T-helper 1 cell treated with Interleukin-12 subunit alpha and Interleukin-12 subunit beta and Interleukin-4 antibody, amounts not matched to agents 30 ng/mL and 1 ng/mL, for 36 hours (primary cell): Measurements from ENCODE around the gene ZBED4. TPM values are rescaled to one million over a fixed set of nuclear protein-coding genes. Genes with fewer than 3 reads are reported as not detected.

Source experiments
- intact Hi-C: fragments of 100-400 bp; cut with micrococcal nuclease; formaldehyde crosslinking; loops from one replicate; pipeline ENCODE4 v1.15.1; 2024
- total RNA-seq: library from RNA; stranded (reverse); gene quantifications from 2 replicates; pipeline ENCODE4 v1.2.3, GENCODE V29; 2022

ZBED4 gene
- total RNA-seq, 1 donor from 2014 or later, result 20.8 TPM

- intact Hi-C loops, result no loop called here
Measured at GRCh38 chr22:49872347-49872746, 18.7 kb downstream of the ZBED4 start.

- intact Hi-C loops, result no loop called here
Measured at GRCh38 chr22:49873228-49873940, 19.7 kb downstream of the ZBED4 start.

GRCh38 chr22:49877642-49878041 lies 24.0 kb downstream of the ZBED4 start:
- intact Hi-C loops, result no loop called here

DNA sequence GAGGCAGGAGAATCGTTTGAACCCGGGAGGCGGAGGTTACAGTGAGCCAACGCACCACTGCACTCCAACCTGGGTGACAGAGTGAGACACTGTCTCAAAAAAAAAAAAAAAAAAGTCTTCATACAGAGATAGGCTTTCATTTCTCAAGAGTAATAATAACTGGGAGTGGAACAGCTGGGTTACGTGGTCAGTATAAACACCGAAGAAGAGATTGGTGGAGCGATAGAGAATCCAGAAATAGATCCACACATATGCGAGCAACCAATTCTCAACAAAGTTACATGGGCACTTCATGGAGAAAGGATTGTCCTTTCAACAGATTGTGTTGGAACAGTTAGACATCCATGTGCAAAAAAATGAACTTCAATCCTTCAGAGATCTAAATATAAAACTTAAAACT lies 24.6 kb downstream of the ZBED4 start:
- intact Hi-C loops, result no loop called here

DNA sequence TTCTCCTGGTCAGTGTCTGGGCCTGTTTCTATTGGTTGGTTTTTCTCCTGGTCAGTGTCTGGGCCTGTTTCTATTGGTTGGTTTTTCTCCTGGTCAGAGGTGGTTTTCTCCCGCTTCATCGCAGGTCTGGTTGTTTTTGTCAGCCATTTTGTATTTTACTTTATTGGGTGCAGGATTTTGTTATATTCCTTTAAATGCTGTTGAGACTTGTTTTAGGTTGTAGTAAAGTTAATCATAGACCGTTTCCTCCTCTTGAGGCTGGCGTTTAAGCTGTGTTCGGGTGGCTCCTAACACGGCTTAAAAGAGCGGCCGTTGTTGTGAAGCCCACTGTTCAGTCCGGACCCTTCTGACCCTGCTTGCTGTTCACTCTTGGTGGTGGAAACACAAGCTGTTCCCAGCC lies 26.2 kb downstream of the ZBED4 start:
- intact Hi-C loops, result loop anchor here (2.0 to 5.0 kb wide), 5 partner anchors 13 to 113 kb away; partner anchors contain the start of gene BRD1

GRCh38 chr22:49880281-49880680 lies 26.6 kb downstream of the ZBED4 start:
- intact Hi-C loops, result loop anchor here (2.0 to 5.0 kb wide), 5 partner anchors 13 to 113 kb away; partner anchors contain the start of gene BRD1

GRCh38 chr22:49881856-49882255 lies 28.2 kb downstream of the ZBED4 start:
- intact Hi-C loops, result loop anchor here (2.0 to 5.0 kb wide), 5 partner anchors 15 to 115 kb away; partner anchors contain the start of gene BRD1

- intact Hi-C loops, result loop anchor here (5.0 kb wide), 1 partner anchor 75 kb away; no protein-coding TSS in a partner anchor
Measured at GRCh38 chr22:49882519-49883293, 29.1 kb downstream of the ZBED4 start.

DNA sequence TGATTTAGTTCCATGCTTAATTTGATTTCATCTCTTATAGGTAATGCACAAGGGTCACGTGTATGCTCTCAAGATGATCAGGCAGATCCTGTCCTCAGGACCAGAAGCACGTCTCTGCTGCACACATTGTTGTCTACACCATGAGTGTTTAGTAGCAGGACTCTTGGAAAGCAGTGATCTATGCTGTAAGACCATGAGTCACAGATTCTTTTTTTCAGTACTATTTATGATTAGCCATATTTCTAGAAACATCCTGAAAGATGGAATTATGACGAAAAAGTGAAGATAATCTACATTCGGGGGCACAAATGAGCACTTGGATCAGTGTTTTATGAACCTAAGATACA lies 29.6 kb downstream of the ZBED4 start:
- intact Hi-C loops, result loop anchor here (5.0 kb wide), 1 partner anchor 76 kb away; no protein-coding TSS in a partner anchor

DNA sequence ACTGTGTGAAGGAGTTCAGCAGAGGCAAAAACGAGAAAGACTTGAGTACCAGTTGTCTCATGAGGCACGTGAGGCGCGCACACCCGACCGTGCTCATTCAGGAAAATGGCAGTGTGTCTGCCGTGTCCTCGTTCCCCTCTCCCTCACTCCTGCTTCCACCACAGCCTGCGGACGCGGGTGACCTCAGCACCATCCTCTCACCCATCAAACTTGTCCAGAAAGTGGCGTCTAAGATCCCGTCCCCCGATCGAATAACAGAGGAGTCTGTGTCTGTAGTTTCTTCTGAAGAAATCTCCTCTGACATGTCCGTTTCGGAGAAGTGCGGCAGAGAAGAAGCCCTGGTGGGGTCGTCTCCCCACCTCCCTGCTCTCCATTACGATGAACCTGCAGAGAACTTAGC lies 30.4 kb downstream of the ZBED4 start:
- intact Hi-C loops, result loop anchor here (5.0 kb wide), 1 partner anchor 77 kb away; no protein-coding TSS in a partner anchor

- intact Hi-C loops, result loop anchor here (5.0 kb wide), 1 partner anchor 77 kb away; no protein-coding TSS in a partner anchor
Measured at GRCh38 chr22:49884503-49885260, 31.0 kb downstream of the ZBED4 start.

DNA sequence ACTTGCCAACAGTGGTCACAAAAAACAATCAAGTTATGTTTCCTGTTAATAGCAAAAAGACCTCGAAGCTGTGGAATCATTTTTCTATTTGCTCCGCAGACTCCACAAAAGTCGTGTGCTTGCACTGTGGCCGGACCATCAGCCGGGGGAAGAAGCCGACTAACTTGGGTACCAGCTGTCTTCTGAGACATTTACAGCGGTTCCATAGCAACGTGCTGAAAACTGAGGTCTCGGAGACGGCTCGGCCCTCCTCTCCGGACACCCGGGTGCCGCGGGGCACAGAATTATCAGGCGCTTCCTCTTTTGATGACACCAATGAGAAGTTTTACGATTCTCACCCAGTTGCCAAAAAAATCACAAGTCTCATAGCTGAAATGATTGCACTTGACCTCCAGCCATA lies 31.6 kb downstream of the ZBED4 start:
- intact Hi-C loops, result no loop called here

DNA sequence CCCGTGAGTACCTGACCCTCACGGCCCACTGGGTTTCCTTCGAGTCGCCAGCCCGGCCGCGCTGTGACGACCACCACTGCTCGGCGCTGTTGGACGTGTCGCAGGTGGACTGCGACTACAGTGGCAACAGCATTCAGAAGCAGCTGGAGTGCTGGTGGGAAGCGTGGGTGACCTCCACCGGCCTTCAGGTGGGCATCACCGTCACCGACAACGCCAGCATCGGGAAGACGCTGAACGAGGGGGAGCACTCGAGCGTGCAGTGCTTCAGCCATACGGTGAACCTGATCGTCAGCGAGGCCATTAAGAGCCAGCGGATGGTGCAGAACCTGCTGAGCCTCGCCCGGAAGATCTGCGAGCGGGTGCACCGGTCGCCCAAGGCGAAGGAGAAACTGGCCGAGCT lies 32.2 kb downstream of the ZBED4 start:
- intact Hi-C loops, result no loop called here

DNA sequence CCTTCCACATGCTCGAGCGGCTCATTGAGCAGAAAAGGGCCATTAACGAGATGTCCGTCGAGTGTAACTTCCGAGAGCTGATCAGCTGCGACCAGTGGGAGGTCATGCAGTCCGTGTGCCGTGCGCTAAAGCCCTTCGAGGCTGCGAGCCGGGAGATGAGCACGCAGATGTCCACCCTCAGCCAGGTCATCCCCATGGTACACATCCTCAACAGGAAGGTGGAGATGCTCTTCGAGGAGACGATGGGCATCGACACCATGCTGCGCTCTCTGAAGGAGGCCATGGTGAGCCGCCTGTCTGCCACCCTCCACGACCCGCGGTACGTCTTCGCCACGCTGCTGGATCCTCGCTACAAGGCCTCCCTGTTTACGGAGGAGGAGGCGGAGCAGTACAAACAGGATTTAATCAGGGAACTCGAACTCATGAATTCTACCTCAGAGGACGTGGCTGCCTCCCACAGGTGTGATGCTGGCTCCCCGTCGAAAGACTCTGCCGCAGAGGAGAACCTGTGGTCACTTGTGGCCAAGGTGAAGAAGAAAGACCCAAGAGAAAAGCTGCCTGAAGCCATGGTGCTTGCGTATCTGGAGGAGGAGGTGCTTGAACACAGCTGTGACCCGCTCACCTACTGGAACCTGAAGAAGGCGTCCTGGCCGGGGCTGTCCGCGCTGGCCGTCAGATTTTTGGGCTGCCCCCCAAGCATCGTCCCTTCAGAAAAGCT lies 32.9 kb downstream of the ZBED4 start:
- intact Hi-C loops, result no loop called here

- intact Hi-C loops, result no loop called here
Measured at GRCh38 chr22:49887064-49887451, 33.4 kb downstream of the ZBED4 start.

DNA sequence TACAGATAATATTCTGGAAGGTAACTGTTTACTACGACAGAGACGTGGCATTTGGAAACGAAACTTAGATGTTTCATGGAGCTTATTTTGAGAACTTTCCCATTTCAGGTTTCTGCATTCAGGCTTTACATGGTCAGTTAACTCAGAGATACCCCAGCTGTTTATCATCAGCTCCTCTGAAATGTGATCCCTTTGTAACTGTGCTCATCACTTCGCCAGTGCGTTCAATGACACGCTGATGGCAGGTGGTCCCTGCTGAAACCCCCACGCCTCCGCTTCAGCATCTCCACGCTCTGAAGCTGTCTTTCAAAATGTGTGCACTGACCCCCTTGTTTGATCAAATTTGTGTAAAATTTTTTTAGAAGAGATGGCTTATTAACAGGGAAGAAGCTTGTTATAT lies 34.1 kb downstream of the ZBED4 start:
- intact Hi-C loops, result no loop called here

DNA sequence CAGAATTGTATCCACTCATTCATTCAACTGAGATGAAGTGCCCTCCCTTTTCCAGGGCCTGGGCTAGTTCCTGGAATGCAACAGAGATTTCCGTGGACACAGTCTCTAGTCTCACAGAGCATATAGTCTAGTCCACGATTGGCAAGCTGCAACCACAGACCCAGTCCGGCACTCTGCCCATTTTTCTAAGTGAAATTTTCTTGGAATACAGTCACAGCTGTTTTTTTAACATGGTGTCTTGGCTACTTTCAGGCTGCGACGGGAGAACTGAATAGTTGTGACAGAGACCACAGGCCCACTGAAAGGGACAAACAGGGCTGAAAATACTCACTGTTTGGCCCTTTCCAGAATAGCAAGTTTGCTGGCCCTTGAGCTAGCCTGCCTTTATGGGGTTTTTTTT lies 35.4 kb downstream of the ZBED4 start:
- intact Hi-C loops, result no loop called here

DNA sequence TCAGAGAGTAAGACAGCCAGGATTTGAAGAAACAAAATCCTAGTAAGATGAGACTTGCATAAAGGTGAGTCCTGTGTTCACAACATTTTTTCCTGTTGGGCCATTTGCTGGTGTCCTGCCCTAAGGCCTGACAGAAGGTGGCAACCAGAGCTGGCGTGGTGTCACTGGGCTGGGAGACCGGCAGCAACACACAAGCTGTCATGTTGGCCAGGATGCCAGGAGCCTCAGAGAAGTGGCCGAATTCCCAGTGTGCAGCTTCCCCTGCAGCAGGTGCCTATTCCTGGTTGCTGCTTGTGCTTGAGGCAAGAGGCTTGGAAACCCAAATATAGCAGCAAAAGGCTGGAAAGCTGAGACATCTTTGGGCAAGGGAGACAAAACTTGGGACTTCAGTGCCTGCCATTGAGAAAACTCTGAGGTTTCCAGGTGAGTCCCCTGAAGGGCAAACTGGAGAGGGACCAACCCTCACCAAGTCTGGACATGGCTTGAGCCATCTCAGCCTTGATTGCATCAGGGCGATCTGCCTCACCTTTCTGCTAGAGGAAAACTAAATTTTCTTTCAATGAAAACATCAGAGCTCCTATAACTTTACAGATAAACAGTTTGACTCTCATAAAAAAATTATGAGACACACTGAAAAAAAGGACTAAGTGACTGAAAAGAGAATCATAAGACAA lies 38.7 kb downstream of the ZBED4 start:
- intact Hi-C loops, result no loop called here

- intact Hi-C loops, result no loop called here
Measured at GRCh38 chr22:49893025-49893424, 39.4 kb downstream of the ZBED4 start.

GRCh38 chr22:49894322-49895054 lies 40.8 kb downstream of the ZBED4 start:
- intact Hi-C loops, result no loop called here
